ENCODE measurements around the gene DNAH8.

The DNAH8 gene

GRCh38 chr6:39029156-39030011 lies 314.3 kb downstream of the DNAH8 start:
- no peak for FAIRE-seq

- no peak for FAIRE-seq
Measured at GRCh38 chr6:39035681-39036080, 320.6 kb downstream of the DNAH8 start.

GRCh38 chr6:39037082-39037508 lies 322.0 kb downstream of the DNAH8 start:
- no peak for FAIRE-seq

GRCh38 chr6:39037707-39038106 lies 322.6 kb downstream of the DNAH8 start:
- FAIRE-seq = no peak

GRCh38 chr6:39040080-39040673 lies 325.1 kb downstream of the DNAH8 start:
- FAIRE-seq = no peak

GRCh38 chr6:39041072-39041471 lies 326.0 kb downstream of the DNAH8 start:
- no peak for FAIRE-seq

GRCh38 chr6:39043776-39044175 lies 328.7 kb downstream of the DNAH8 start:
- FAIRE-seq = no peak

GRCh38 chr6:39044181-39044580 lies 329.1 kb downstream of the DNAH8 start:
- no peak for FAIRE-seq

GRCh38 chr6:39047434-39048327 lies 332.6 kb downstream of the DNAH8 start:
- no peak for FAIRE-seq

- no peak for FAIRE-seq
Measured at GRCh38 chr6:39048481-39049399, 333.6 kb downstream of the DNAH8 start, which contains the start of gene GLP1R. GLP1R (plus strand) TSS chr6:39048781; CDS start chr6:39048841, 60 bp downstream.

GRCh38 chr6:39049575-39050283 lies 334.6 kb downstream of the DNAH8 start:
- no peak for FAIRE-seq

GRCh38 chr6:39050453-39051112 lies 335.5 kb downstream of the DNAH8 start:
- no peak for FAIRE-seq

- FAIRE-seq = no peak
Measured at GRCh38 chr6:39051399-39052122, 336.4 kb downstream of the DNAH8 start.

- FAIRE-seq = no peak
Measured at GRCh38 chr6:39053016-39053624, 338.0 kb downstream of the DNAH8 start.

GRCh38 chr6:39053854-39054576 lies 338.9 kb downstream of the DNAH8 start:
- FAIRE-seq = no peak

GRCh38 chr6:39054577-39055142 lies 339.5 kb downstream of the DNAH8 start:
- FAIRE-seq = no peak

- FAIRE-seq = no peak
Measured at GRCh38 chr6:39055661-39056060, 340.6 kb downstream of the DNAH8 start.

- no peak for FAIRE-seq
Measured at GRCh38 chr6:39056191-39056590, 341.1 kb downstream of the DNAH8 start.

- no peak for FAIRE-seq
Measured at GRCh38 chr6:39056681-39057080, 341.6 kb downstream of the DNAH8 start.
